Suprapubic skin (tissue), 4 donors: ENCODE results near the gene MAP1LC3B.

Experiments
- CTCF ChIP-seq, 2 donors: fragments of 200-600 bp in 1 of 2; fragments of 450-650 bp in 1 of 2; sonication (generic) in 1 of 2; IDR thresholded peaks; one replicate each; pipeline ENCODE4 v1.5.1; 2016 to 2019; ENCODE audit warnings: antibody characterized with exemption in 2 of 2, mild to moderate bottlenecking in 1 of 2, moderate library complexity in 1 of 2
- EP300 ChIP-seq: sonication (generic); formaldehyde crosslinking; IDR thresholded peaks from one replicate; pipeline ENCODE4 v1.6.1; 2017; ENCODE audit warnings: antibody characterized with exemption
- POLR2A ChIP-seq, 2 donors: fragments of 450-650 bp; IDR thresholded peaks; one replicate each; pipeline ENCODE4 v1.6.1; 2017; ENCODE audit warnings: antibody characterized with exemption in 2 of 2, mild to moderate bottlenecking in 2 of 2, moderate library complexity in 2 of 2
- POLR2AphosphoS5 ChIP-seq, 3 donors: sonication (generic); formaldehyde crosslinking; IDR thresholded peaks; one replicate each; pipeline ENCODE4 v1.6.1; 2017; ENCODE audit warnings: antibody characterized with exemption in 3 of 3

GRCh38 chr16:87387942-87388817 lies 4.0 kb upstream of the MAP1LC3B start:
- TF ChIP-seq CTCF (IDR thresholded peaks at IDR 0.05) (no peak), EP300 (peak; percentile 35), POLR2AphosphoS5 (IDR thresholded peaks at IDR 0.05) (peak; percentile 52 to 98 (median 65)), POLR2A (IDR thresholded peaks at IDR 0.05) (peak in 1 of 2 donors; percentile 52)
